ENCODE results near the gene GPR87. TPM values are rescaled to one million over a fixed set of nuclear protein-coding genes. Genes with fewer than 3 reads are reported as not detected.

The GPR87 gene
- total and polyA plus RNA-seq, 10 donors, result not detected

DNA sequence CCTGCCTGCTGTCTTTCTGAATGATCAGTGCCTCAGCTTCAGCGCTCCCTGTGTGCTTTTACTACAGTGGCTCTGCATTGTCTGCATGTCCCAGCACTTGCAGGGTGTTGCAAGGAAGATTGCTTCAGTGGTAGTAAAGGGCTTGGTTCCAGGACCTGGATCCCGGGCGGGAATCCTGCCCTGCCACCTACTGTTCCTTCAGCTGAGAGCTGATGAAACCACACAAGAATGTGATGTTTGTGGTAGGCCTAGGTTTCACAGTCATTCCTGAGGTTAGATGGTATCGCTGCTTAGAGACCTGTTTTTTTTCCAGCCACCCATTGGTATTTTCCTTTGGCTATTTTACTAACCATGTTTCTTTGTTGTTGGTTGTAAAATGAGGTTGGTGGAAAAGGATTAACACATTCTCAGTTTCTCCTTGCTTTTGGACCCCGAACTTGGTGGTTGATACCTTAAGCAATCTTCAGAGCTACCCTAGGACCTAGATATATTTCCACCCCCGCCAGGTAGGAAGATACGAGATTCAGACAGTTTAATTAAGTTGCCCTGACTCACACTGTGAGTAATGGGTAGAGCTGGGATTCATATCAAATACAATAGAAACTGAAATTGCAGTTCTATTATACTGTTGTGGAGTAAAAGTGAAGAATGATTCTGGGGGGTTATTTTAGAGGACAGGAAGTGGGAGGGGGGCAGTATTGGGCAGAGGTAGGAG lies 11.4 kb downstream of the GPR87 start:
- TF ChIP-seq POLR2A (IDR thresholded peaks at IDR 0.05), result no peak
- TF ChIP-seq, protein P1, sequence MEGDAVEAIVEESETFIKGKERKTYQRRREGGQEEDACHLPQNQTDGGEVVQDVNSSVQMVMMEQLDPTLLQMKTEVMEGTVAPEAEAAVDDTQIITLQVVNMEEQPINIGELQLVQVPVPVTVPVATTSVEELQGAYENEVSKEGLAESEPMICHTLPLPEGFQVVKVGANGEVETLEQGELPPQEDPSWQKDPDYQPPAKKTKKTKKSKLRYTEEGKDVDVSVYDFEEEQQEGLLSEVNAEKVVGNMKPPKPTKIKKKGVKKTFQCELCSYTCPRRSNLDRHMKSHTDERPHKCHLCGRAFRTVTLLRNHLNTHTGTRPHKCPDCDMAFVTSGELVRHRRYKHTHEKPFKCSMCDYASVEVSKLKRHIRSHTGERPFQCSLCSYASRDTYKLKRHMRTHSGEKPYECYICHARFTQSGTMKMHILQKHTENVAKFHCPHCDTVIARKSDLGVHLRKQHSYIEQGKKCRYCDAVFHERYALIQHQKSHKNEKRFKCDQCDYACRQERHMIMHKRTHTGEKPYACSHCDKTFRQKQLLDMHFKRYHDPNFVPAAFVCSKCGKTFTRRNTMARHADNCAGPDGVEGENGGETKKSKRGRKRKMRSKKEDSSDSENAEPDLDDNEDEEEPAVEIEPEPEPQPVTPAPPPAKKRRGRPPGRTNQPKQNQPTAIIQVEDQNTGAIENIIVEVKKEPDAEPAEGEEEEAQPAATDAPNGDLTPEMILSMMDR (IDR thresholded peaks at IDR 0.05 in 8 of 11, conservative IDR thresholded peaks at IDR 0.05 in 3 of 11), result no peak
- TF ChIP-seq POLR2AphosphoS5 (IDR thresholded peaks at IDR 0.05), result no peak
- intact Hi-C loops (cut with DNase I; ENCODE audit: low total_unique reads), result no loop called here
- no peak overlapping the region for H3K27ac ChIP-seq
- peaks cover 0 to 10% (median 0%) of the 10 kb centered on the region in 6 donors for H3K4me1 ChIP-seq
- WGBS, 5 donors, result 68 to 77% (median 73%) methylated on average over 7 of the region's 7 CpGs
- H3K36me3 ChIP-seq, result no peaks in the 10 kb centered on the region
- no peaks in the 10 kb centered on the region for H3K27me3 ChIP-seq (replicated peaks in 1 of 7)
- no peak overlapping the region for H3K4me3 ChIP-seq
- DNase-seq, result no peak
- H3K9me3 ChIP-seq, result no peaks in the 10 kb centered on the region

DNA sequence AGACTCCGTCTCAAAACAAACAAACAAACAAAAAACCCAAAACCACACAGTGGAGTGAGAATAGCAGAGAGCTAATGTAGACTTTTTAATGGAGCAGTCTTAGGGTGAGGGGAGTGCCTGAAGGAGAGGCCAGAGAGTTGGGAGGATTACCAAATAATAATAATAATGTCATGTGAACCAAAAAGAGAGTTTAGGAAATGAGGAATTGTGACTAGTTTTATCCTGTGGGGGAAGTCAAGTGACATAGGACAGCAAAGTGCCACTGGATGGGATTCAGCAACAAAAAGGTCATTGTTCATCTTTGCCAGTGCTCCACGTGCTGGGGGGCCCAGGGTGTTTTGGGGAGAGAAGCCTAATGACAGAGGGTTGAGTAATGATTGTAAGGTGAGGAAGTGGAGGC lies 12.9 kb downstream of the GPR87 start:
- no peak for DNase-seq
- 63 to 75% (median 66%) methylated on average over 2 of the region's 2 CpGs for WGBS, 5 donors
- Histone ChIP-seq H3K4me3 (no peak overlapping the region), H3K9me3 (no peaks in the 10 kb centered on the region), H3K27ac (no peak overlapping the region), H3K4me1 (peaks cover 0 to 10% (median 0%) of the 10 kb centered on the region in 6 donors), H3K36me3 (no peaks in the 10 kb centered on the region), H3K27me3 (replicated peaks in 1 of 7) (no peaks in the 10 kb centered on the region)
- TF ChIP-seq POLR2A (IDR thresholded peaks at IDR 0.05) (no peak), POLR2AphosphoS5 (IDR thresholded peaks at IDR 0.05) (no peak)
- TF ChIP-seq, protein P1 (IDR thresholded peaks at IDR 0.05 in 8 of 11, conservative IDR thresholded peaks at IDR 0.05 in 3 of 11), result no peak
- intact Hi-C loops (cut with DNase I; ENCODE audit: low total_unique reads), result no loop called here

DNA sequence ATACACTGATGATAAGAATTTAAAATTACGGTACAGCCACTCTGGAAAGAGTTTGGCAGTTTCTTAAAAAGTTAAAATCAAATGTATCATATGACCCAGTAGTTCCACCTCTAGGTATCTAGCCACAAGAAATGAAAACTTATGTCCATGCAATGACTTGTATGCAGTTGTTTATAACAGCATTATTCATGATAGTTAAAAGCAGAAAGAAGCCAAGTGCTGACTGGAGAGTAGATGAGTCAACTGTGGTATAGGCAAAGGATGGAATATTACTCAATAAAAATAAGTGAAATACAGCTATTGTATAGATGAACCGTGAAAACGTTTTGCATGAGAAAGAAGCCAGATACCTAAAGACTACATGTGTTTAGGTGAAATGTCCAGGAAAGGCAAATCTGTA lies 14.8 kb downstream of the GPR87 start:
- H3K4me1 ChIP-seq, result peaks cover 0 to 10% (median 0%) of the 10 kb centered on the region in 6 donors
- no peak overlapping the region for H3K4me3 ChIP-seq
- no peaks in the 10 kb centered on the region for H3K36me3 ChIP-seq
- no peaks in the 10 kb centered on the region for H3K27me3 ChIP-seq (replicated peaks in 1 of 7)
- no peak for DNase-seq
- peak overlapping the region in 1 of 8 donors; percentile 40 for H3K27ac ChIP-seq
- WGBS, 5 donors, result 76 to 91% (median 81%) methylated on average over 3 of the region's 3 CpGs
- TF ChIP-seq POLR2AphosphoS5 (IDR thresholded peaks at IDR 0.05), result no peak
- TF ChIP-seq, protein P1 (IDR thresholded peaks at IDR 0.05 in 8 of 11, conservative IDR thresholded peaks at IDR 0.05 in 3 of 11), result no peak
- no peak for TF ChIP-seq POLR2A (IDR thresholded peaks at IDR 0.05)
- no peaks in the 10 kb centered on the region for H3K9me3 ChIP-seq
- intact Hi-C loops (cut with DNase I; ENCODE audit: low total_unique reads), result no loop called here

DNA sequence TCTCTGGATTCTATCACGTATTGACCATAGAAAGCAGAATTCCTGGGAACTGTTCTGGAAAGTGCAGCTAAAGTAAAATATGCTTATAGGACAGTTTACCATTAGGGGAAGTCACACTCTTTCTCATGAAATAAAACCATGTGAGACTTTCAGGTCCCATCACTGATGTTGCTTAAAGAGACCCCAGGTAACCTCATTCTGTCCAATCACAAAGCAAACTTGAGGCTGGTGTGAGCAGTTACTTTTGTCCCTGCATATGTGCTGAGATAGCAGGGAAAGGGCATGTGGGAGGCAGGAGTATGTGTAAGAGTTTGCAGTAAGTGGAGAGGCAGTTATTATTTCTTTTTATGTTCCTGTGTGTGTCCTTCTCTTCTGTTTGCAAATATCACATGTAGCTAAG lies 16.1 kb downstream of the GPR87 start:
- H3K36me3 ChIP-seq, result no peaks in the 10 kb centered on the region
- DNase-seq, result no peak
- H3K4me3 ChIP-seq, result no peak overlapping the region
- intact Hi-C loops (cut with DNase I; ENCODE audit: low total_unique reads), result no loop called here
- no peaks in the 10 kb centered on the region for H3K27me3 ChIP-seq (replicated peaks in 1 of 7)
- peaks cover 0 to 6% (median 0%) of the 10 kb centered on the region in 6 donors for H3K4me1 ChIP-seq
- WGBS, 5 donors, result 63 to 79% (median 67%) methylated on average over 1 of the region's 1 CpG
- TF ChIP-seq, protein P1 (IDR thresholded peaks at IDR 0.05 in 8 of 11, conservative IDR thresholded peaks at IDR 0.05 in 3 of 11), result no peak
- TF ChIP-seq POLR2A (IDR thresholded peaks at IDR 0.05) (no peak), POLR2AphosphoS5 (IDR thresholded peaks at IDR 0.05) (no peak)
- no peaks in the 10 kb centered on the region for H3K9me3 ChIP-seq
- peak overlapping the region in 1 of 8 donors; percentile 40 for H3K27ac ChIP-seq
